HG03342 (cell line): ENCODE data around the gene LARP4.
"Not testable (repeated sequence)": the region's sequence is repeated elsewhere in the genome, so short reads cannot be mapped to it uniquely, and the experiment has no call there.

ENCODE experiments used
- ATAC-seq: cut with Tn5 transposase; IDR thresholded peaks from one replicate; pipeline ENCODE4 v1.9.1; 2021; ENCODE audit warnings: mild to moderate bottlenecking, moderate library complexity; ENCODE audit not compliant: unreplicated experiment

The LARP4 gene

GRCh38 chr12:50400638-50401499 is at the start of gene LARP4:
TSS of gene LARP4 (plus strand) at chr12:50400885. CDS start at chr12:50401011, 126 bp downstream.
- ATAC-seq = peak; percentile 92

- no peak for ATAC-seq
These were observed 49.3 kb upstream of the LARP4 start for GRCh38 chr12:50351120-50352043.

- no peak for ATAC-seq
These were observed 47.3 kb upstream of the LARP4 start for GRCh38 chr12:50353404-50353803.

- no peak for ATAC-seq
These were observed 46.7 kb upstream of the LARP4 start for GRCh38 chr12:50353869-50354593.

GRCh38 chr12:50354908-50355307 is 45.8 kb upstream of the LARP4 start:
- no peak for ATAC-seq

- no peak for ATAC-seq
These were observed 45.3 kb upstream of the LARP4 start for GRCh38 chr12:50355365-50355764.

- no peak for ATAC-seq
These were observed 38.0 kb upstream of the LARP4 start for GRCh38 chr12:50362671-50363070.

- no peak for ATAC-seq
These were observed 37.5 kb upstream of the LARP4 start for GRCh38 chr12:50363141-50363540.

GRCh38 chr12:50365709-50366406 is 34.8 kb upstream of the LARP4 start:
- ATAC-seq = no peak

- not testable (repeated sequence) for ATAC-seq
These were observed 30.0 kb upstream of the LARP4 start for GRCh38 chr12:50370672-50371071.

- no peak for ATAC-seq
These were observed 24.9 kb upstream of the LARP4 start for GRCh38 chr12:50375802-50376201.

- no peak for ATAC-seq
These were observed 19.8 kb upstream of the LARP4 start for GRCh38 chr12:50380761-50381325.

- ATAC-seq = no peak
These were observed 13.2 kb upstream of the LARP4 start for GRCh38 chr12:50387487-50387886.

GRCh38 chr12:50387972-50388478 is 12.7 kb upstream of the LARP4 start:
- ATAC-seq = no peak

- not testable (repeated sequence) for ATAC-seq
These were observed 11.9 kb upstream of the LARP4 start for GRCh38 chr12:50388793-50389192.

- ATAC-seq = no peak
These were observed 10.4 kb upstream of the LARP4 start for GRCh38 chr12:50390316-50390741.

GRCh38 chr12:50394469-50395029 is 6.1 kb upstream of the LARP4 start:
- ATAC-seq = no peak

GRCh38 chr12:50397117-50397650 is 3.5 kb upstream of the LARP4 start:
- ATAC-seq = no peak

GRCh38 chr12:50398931-50399330 is 1.8 kb upstream of the LARP4 start:
- ATAC-seq = no peak
